Brain microvascular endothelial cell (primary cell): ENCODE data around the gene ASB1.
A peak's percentile ranks its signal among the peaks of the same experiment; 100 is the strongest.

Source experiments
- DNase-seq: peaks from one replicate; pipeline ENCODE4 v3.0.0-alpha.2; 2020
- H3K27ac ChIP-seq: fragments of 250-450 bp; sonication (Bioruptor Pico); 2 replicates; pipeline ENCODE4 v1.5.1; 2020; ENCODE audit warnings: mild to moderate bottlenecking, moderate library complexity
- H3K27me3 ChIP-seq: fragments of 250-450 bp; sonication (Bioruptor Pico); replicated peaks from 2 replicates; pipeline ENCODE4 v1.5.1; 2020; ENCODE audit warnings: mild to moderate bottlenecking
- H3K36me3 ChIP-seq: fragments of 250-450 bp; sonication (Bioruptor Pico); replicated peaks from 2 replicates; pipeline ENCODE4 v1.5.1; 2020; ENCODE audit warnings: mild to moderate bottlenecking
- H3K4me3 ChIP-seq: 2 replicates; pipeline ENCODE4 v1.5.1; 2011; ENCODE audit warnings: low read depth, mild to moderate bottlenecking, control low read depth, low read length, moderate library complexity
- in situ Hi-C: cut with HindIII; loops from 2 replicates; pipeline ENCODE4 v1.10.0; 2017; ENCODE audit warnings: low sequenced_read_pairs, low pct_ligation_motif_present
- TF ChIP-seq, protein P1 (sequence below): IDR thresholded peaks from 2 replicates; pipeline ENCODE4 v1.5.1; 2011; ENCODE audit warnings: low read depth, mild to moderate bottlenecking, moderate library complexity, low read length, control low read depth, inconsistent platforms; ENCODE audit errors: missing control alignments

ASB1 gene

GRCh38 chr2:238428866-238429265 is 2.1 kb downstream of the ASB1 start:
- H3K27me3 ChIP-seq: no peaks in the 10 kb centered on the region
- H3K4me3 ChIP-seq: no peak overlapping the region
- in situ Hi-C loops: no loop called here
- TF ChIP-seq, protein P1, sequence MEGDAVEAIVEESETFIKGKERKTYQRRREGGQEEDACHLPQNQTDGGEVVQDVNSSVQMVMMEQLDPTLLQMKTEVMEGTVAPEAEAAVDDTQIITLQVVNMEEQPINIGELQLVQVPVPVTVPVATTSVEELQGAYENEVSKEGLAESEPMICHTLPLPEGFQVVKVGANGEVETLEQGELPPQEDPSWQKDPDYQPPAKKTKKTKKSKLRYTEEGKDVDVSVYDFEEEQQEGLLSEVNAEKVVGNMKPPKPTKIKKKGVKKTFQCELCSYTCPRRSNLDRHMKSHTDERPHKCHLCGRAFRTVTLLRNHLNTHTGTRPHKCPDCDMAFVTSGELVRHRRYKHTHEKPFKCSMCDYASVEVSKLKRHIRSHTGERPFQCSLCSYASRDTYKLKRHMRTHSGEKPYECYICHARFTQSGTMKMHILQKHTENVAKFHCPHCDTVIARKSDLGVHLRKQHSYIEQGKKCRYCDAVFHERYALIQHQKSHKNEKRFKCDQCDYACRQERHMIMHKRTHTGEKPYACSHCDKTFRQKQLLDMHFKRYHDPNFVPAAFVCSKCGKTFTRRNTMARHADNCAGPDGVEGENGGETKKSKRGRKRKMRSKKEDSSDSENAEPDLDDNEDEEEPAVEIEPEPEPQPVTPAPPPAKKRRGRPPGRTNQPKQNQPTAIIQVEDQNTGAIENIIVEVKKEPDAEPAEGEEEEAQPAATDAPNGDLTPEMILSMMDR: no peak
- H3K36me3 ChIP-seq: peaks cover 15% of the 10 kb centered on the region
- DNase-seq: no peak
- H3K27ac ChIP-seq: peak overlapping the region; percentile 96

GRCh38 chr2:238430781-238431180 is 4.1 kb downstream of the ASB1 start:
- Histone ChIP-seq H3K27me3 (no peaks in the 10 kb centered on the region), H3K36me3 (peaks cover 25% of the 10 kb centered on the region), H3K27ac (no peak overlapping the region), H3K4me3 (no peak overlapping the region)
- TF ChIP-seq, protein P1: no peak
- in situ Hi-C loops: no loop called here
- DNase-seq: no peak

GRCh38 chr2:238431456-238431855 is 4.7 kb downstream of the ASB1 start:
- DNase-seq: no peak
- Histone ChIP-seq H3K4me3 (no peak overlapping the region), H3K27ac (peak overlapping the region; percentile 9), H3K36me3 (peaks cover 27% of the 10 kb centered on the region), H3K27me3 (no peaks in the 10 kb centered on the region)
- in situ Hi-C loops: no loop called here
- TF ChIP-seq, protein P1: no peak

DNA sequence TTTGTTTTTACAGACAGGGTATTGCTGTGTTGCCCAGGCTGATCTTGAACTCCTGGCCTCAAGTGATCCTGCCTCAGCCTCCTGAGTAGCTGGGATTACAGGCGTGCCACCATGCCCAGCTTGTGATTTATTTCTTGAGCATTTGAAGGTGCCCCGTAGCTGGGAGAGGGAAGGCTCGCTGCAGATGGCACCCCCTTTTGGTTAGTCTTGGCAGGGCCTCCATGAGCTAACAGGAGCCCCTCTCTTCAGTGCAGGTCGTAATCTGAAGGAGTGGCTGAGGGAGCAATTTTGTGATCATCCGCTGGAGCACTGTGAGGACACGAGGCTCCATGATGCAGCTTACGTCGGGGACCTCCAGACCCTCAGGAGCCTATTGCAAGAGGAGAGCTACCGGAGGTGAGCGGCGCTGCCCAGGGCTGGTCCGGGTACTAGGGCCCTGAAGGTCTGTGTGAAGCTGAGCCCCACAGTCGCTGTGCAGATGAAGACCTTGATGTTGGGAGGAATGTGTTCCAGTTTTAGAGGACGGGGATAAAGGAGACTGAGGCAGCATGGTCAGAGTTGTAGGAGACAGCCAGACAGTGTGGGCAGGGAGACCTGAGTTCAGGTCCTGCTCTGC is 6.7 kb downstream of the ASB1 start:
- TF ChIP-seq, protein P1: no peak
- in situ Hi-C loops: no loop called here
- Histone ChIP-seq H3K4me3 (no peak overlapping the region), H3K27me3 (no peaks in the 10 kb centered on the region), H3K27ac (peak overlapping the region; percentile 99), H3K36me3 (peaks cover 29% of the 10 kb centered on the region)
- no peak for DNase-seq

DNA sequence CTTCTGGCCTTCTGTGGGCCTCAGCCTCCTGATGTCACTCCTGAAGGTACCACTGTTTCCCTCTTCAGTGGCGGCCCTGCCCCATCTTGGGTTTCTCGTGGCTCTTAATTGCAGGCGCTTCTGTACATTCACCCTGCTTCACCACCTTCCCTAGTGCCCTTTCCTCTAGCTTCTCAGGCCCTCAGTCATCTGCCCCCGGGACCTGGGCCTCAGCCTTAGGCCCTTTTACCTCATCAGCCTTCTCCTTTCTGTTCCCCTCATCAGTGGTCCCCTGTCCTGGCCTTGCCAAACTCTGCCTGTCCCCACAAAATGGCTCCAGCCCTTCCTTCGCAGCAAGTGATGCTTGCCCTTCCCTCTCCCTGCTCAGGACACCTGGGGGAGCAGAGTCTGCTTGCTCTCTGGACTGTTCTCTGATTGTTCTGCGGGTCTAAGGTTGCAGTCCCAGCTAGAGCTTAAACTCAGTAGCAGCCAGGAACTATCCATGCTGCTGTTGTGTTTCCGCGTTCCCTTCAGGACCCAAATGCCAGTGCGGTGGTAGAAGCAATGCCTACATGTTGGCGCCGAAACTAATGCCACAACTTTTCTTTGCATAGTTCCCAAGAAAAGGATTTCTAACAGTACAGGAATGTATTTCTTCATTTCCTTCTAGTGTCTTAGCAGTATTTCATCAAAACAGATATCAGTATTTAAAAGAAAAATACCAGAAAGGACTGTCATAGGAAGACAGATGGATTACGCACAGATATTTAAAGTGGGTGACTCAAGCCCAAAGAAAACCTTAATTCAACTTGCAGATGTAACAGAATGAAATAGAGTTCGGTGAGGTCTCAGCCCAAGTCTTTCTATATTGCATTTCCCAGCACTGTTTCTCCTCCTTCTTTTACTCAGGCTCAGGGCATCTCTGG is 7.5 kb downstream of the ASB1 start:
- H3K27me3 ChIP-seq: no peaks in the 10 kb centered on the region
- in situ Hi-C loops: no loop called here
- H3K27ac ChIP-seq: peak overlapping the region; percentile 99
- H3K36me3 ChIP-seq: peaks cover 31% of the 10 kb centered on the region
- TF ChIP-seq, protein P1: no peak
- DNase-seq: peak; percentile 77
- H3K4me3 ChIP-seq: no peak overlapping the region
